ENCODE data around the gene AXIN1.

The AXIN1 gene

DNA sequence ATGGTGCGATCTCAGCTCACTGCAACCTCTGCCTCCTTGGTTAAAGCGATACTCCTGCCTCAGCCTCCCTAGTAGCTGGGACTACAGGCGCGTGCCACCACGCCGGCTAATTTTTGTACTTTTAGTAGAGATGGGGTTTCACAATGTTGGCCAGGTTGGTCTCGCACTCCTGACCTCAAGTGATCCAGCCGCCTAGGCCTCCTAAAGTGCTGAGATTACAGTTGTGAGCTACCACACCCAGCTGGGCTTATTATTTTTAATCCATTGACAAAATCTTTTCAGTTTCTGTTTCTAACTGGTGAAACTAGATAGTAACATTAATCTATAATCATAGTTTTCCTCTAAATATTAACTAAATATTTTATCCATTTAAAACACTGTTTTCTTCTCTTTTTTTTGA is 112.0 kb downstream of the AXIN1 start:
- DNase-seq (ENCODE audit: extremely low read depth, low read depth): no peak
- TF ChIP-seq, protein P1, sequence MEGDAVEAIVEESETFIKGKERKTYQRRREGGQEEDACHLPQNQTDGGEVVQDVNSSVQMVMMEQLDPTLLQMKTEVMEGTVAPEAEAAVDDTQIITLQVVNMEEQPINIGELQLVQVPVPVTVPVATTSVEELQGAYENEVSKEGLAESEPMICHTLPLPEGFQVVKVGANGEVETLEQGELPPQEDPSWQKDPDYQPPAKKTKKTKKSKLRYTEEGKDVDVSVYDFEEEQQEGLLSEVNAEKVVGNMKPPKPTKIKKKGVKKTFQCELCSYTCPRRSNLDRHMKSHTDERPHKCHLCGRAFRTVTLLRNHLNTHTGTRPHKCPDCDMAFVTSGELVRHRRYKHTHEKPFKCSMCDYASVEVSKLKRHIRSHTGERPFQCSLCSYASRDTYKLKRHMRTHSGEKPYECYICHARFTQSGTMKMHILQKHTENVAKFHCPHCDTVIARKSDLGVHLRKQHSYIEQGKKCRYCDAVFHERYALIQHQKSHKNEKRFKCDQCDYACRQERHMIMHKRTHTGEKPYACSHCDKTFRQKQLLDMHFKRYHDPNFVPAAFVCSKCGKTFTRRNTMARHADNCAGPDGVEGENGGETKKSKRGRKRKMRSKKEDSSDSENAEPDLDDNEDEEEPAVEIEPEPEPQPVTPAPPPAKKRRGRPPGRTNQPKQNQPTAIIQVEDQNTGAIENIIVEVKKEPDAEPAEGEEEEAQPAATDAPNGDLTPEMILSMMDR (IDR thresholded peaks at IDR 0.05; ENCODE audit: low read depth, low read length): no peak

DNA sequence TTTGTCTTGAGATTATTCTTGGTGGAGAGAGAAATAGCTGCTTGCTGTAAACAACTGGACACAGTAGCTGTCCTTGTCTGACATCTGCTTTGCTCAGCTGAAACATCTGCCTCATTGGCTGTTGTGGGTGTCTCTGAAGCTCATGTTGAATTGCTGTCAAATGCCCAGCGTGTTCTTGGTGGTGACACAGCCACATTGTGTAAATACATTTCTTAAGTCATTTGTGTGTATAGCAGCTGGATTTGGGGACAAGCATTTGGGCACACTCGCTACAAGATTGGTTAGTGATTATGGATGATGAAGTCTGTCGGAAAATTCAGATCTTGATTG is 112.6 kb downstream of the AXIN1 start:
- DNase-seq (ENCODE audit: extremely low read depth, low read depth): no peak
- TF ChIP-seq, protein P1 (IDR thresholded peaks at IDR 0.05; ENCODE audit: low read depth, low read length): no peak

Measured in AG09319 (cell line).